Osteoblast (primary cell): Measurements from ENCODE around the gene TINAGL1. TPM values are rescaled to one million over a fixed set of nuclear protein-coding genes. Genes with fewer than 3 reads are reported as not detected.

Source experiments
- DNase-seq: peaks from one replicate; pipeline ENCODE4 v3.0.0; 2011; ENCODE audit warnings: low spot score, mixed read lengths; ENCODE audit not compliant: insufficient read length; ENCODE audit errors: missing footprints
- H2AFZ ChIP-seq: 2 replicates; pipeline ENCODE4 v1.6.0; 2011; ENCODE audit warnings: mild to moderate bottlenecking, low read length
- H3K27ac ChIP-seq: 2 replicates; pipeline ENCODE4 v1.5.1; 2011; ENCODE audit warnings: mild to moderate bottlenecking, low read depth, low read length, moderate library complexity
- H3K27me3 ChIP-seq: 2 replicates; pipeline ENCODE4 v1.6.0; 2012; ENCODE audit warnings: mild to moderate bottlenecking, control low read depth, inconsistent platforms, low read length, moderate library complexity; ENCODE audit not compliant: insufficient read depth
- H3K36me3 ChIP-seq: 2 replicates; pipeline ENCODE4 v1.5.1; 2011; ENCODE audit warnings: mild to moderate bottlenecking, low read length, control low read depth, moderate library complexity; ENCODE audit not compliant: insufficient read depth
- H3K4me1 ChIP-seq: 2 replicates; pipeline ENCODE4 v1.5.1; 2011; ENCODE audit warnings: mild to moderate bottlenecking, low read length, control low read depth, moderate library complexity; ENCODE audit not compliant: insufficient read depth
- H3K4me2 ChIP-seq: 2 replicates; pipeline ENCODE4 v1.6.0; 2011; ENCODE audit warnings: mild to moderate bottlenecking, low read length; ENCODE audit not compliant: insufficient read depth
- H3K4me3 ChIP-seq: fragments of 200-600 bp; sonication (generic); 3 replicates; pipeline ENCODE4 v1.5.1; 2012; ENCODE audit warnings: mild to moderate bottlenecking, low read length, inconsistent platforms; ENCODE audit not compliant: insufficient read depth
- H3K79me2 ChIP-seq: 2 replicates; pipeline ENCODE4 v1.6.0; 2012; ENCODE audit warnings: mild to moderate bottlenecking, low read length, control low read depth, inconsistent platforms; ENCODE audit not compliant: insufficient read depth
- H3K9me3 ChIP-seq: 2 replicates; pipeline ENCODE4 v1.5.1; 2011; ENCODE audit warnings: low read depth, low read length, control low read depth
- H4K20me1 ChIP-seq: 2 replicates; pipeline ENCODE4 v1.6.0; 2012; ENCODE audit warnings: mild to moderate bottlenecking, low read length, control low read depth; ENCODE audit not compliant: insufficient read depth
- total RNA-seq: library from RNA; depleted of rRNA; stranded (reverse); fragments of >200 nt; gene quantifications from 2 replicates; pipeline ENCODE4 v1.2.3, GENCODE V29; 2012
- TF ChIP-seq, protein P1 (sequence below): IDR thresholded peaks from 2 replicates; pipeline ENCODE4 v1.5.1; 2011; ENCODE audit warnings: mild to moderate bottlenecking, low read depth, low read length, moderate library complexity; ENCODE audit errors: extremely low read depth

The TINAGL1 gene
- total RNA-seq, 1 donor: 50.3 TPM

DNA sequence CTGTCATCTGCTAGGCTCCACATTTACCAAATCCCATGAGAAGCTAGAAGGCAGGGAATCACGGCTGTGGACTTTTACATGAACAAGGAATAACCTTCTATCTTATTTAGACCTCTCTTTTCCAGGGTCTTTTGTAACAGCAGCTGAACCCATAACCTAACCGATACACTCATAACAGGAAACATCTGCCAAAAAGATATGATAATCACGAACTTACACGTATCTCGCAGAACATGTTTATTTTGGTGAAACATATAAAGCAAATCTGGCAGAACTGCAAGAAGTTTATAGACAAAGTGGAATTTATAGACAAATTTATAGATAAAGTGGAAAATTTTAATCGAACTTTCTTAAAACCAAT, 20.4 kb downstream of the TINAGL1 start:
- no peak overlapping the region for H3K4me2 ChIP-seq
- H3K27me3 ChIP-seq: no peaks in the 10 kb centered on the region
- TF ChIP-seq, protein P1, sequence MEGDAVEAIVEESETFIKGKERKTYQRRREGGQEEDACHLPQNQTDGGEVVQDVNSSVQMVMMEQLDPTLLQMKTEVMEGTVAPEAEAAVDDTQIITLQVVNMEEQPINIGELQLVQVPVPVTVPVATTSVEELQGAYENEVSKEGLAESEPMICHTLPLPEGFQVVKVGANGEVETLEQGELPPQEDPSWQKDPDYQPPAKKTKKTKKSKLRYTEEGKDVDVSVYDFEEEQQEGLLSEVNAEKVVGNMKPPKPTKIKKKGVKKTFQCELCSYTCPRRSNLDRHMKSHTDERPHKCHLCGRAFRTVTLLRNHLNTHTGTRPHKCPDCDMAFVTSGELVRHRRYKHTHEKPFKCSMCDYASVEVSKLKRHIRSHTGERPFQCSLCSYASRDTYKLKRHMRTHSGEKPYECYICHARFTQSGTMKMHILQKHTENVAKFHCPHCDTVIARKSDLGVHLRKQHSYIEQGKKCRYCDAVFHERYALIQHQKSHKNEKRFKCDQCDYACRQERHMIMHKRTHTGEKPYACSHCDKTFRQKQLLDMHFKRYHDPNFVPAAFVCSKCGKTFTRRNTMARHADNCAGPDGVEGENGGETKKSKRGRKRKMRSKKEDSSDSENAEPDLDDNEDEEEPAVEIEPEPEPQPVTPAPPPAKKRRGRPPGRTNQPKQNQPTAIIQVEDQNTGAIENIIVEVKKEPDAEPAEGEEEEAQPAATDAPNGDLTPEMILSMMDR: no peak
- no peak overlapping the region for H3K27ac ChIP-seq
- H3K4me3 ChIP-seq: no peak overlapping the region
- H3K9me3 ChIP-seq: no peaks in the 10 kb centered on the region
- no peak for DNase-seq
- no peaks in the 10 kb centered on the region for H3K36me3 ChIP-seq
- H2AFZ ChIP-seq: no peak overlapping the region
- H3K79me2 ChIP-seq: no peaks in the 10 kb centered on the region
- no peaks in the 10 kb centered on the region for H4K20me1 ChIP-seq
- H3K4me1 ChIP-seq: no peaks in the 10 kb centered on the region

- Histone ChIP-seq H3K4me1 (no peaks in the 10 kb centered on the region), H3K9me3 (no peaks in the 10 kb centered on the region), H3K4me2 (no peak overlapping the region), H3K27ac (no peak overlapping the region), H3K4me3 (no peak overlapping the region), H2AFZ (no peak overlapping the region), H4K20me1 (no peaks in the 10 kb centered on the region), H3K79me2 (no peaks in the 10 kb centered on the region), H3K36me3 (no peaks in the 10 kb centered on the region), H3K27me3 (no peaks in the 10 kb centered on the region)
- TF ChIP-seq, protein P1: no peak
- DNase-seq: no peak
Observed at GRCh38 chr1:31598980-31599379, 22.7 kb downstream of the TINAGL1 start.

GRCh38 chr1:31600641-31601040, 24.3 kb downstream of the TINAGL1 start:
- Histone ChIP-seq H3K4me2 (no peak overlapping the region), H3K4me1 (peaks cover 6% of the 10 kb centered on the region), H2AFZ (no peak overlapping the region), H4K20me1 (no peaks in the 10 kb centered on the region), H3K36me3 (no peaks in the 10 kb centered on the region), H3K27ac (no peak overlapping the region), H3K4me3 (no peak overlapping the region), H3K79me2 (no peaks in the 10 kb centered on the region), H3K9me3 (no peaks in the 10 kb centered on the region), H3K27me3 (no peaks in the 10 kb centered on the region)
- TF ChIP-seq, protein P1: no peak
- no peak for DNase-seq

DNA sequence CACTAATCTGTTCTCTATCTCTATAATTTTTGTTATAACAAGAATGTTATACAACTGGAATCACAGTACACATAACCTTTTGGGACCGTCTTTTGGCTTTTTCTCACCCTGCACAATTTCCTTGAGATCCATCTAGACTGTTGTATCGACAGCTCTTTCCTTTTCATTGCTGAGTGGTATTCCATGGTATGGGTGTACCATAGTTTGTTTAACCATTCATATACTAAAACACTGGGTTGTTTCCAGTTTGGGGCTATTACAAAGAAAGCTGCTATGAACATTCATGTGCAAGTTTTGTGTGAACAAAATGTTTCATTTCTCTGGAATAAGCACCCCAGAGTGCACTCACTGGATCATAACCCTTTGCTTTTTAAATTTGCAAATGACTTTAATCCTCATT, 25.8 kb downstream of the TINAGL1 start:
- Histone ChIP-seq H4K20me1 (no peaks in the 10 kb centered on the region), H3K9me3 (no peaks in the 10 kb centered on the region), H3K79me2 (no peaks in the 10 kb centered on the region), H3K36me3 (no peaks in the 10 kb centered on the region), H3K4me1 (peaks cover 14% of the 10 kb centered on the region), H3K4me3 (no peak overlapping the region), H3K4me2 (no peak overlapping the region), H2AFZ (no peak overlapping the region), H3K27ac (no peak overlapping the region), H3K27me3 (no peaks in the 10 kb centered on the region)
- no peak for DNase-seq
- TF ChIP-seq, protein P1: no peak
